Kidney (tissue), 14 donors: ENCODE results near the gene CPAMD8. TPM values are rescaled to one million over a fixed set of nuclear protein-coding genes. Genes with fewer than 3 reads are reported as not detected.

Source experiments
- DNase-seq, 5 donors: peaks; one replicate each; pipeline ENCODE4 v3.0.0-alpha.2; 2013 to 2020
- FAIRE-seq: peaks from 2 replicates; lab custom pipeline; 2012; peaks lifted over from hg19 to GRCh38; lab: Jason Lieb, UNC
- H3K27ac ChIP-seq, 2 donors: one replicate each; pipeline ENCODE4 v1.7.0; 2013; ENCODE audit warnings: low read depth in 2 of 2, low read length in 2 of 2, inconsistent platforms in 1 of 2
- H3K27me3 ChIP-seq: one replicate; pipeline ENCODE4 v1.7.1; 2013; ENCODE audit warnings: low read length, inconsistent platforms; ENCODE audit not compliant: control insufficient read depth, insufficient read depth
- H3K36me3 ChIP-seq, 3 donors: one replicate each; pipeline versions ENCODE4 v1.7.0 to v1.7.1; 2013; ENCODE audit warnings: low read length in 3 of 3, control low read depth in 1 of 3, inconsistent platforms in 1 of 3; ENCODE audit not compliant: insufficient read depth in 3 of 3, control insufficient read depth in 2 of 3
- H3K4me1 ChIP-seq, 3 donors: one replicate each; pipeline versions ENCODE4 v1.7.0 to v1.7.1; 2013; ENCODE audit warnings: low read length in 3 of 3, inconsistent platforms in 1 of 3, low read depth in 1 of 3; ENCODE audit not compliant: control insufficient read depth in 2 of 3, insufficient read depth in 2 of 3
- H3K4me3 ChIP-seq, 3 donors: one replicate each; pipeline versions ENCODE4 v1.7.0 to v1.8.1; 2013; ENCODE audit warnings: low read length in 3 of 3, control low read depth in 1 of 3, inconsistent platforms in 1 of 3
- H3K9ac ChIP-seq, 3 donors: one replicate each; pipeline versions ENCODE4 v1.7.0 to v1.7.1; 2013; ENCODE audit warnings: low read length in 3 of 3, control low read depth in 1 of 3, inconsistent platforms in 1 of 3
- H3K9me3 ChIP-seq, 3 donors: one replicate each; pipeline versions ENCODE4 v1.7.0 to v1.7.1; 2013; ENCODE audit warnings: low read length in 3 of 3, control low read depth in 1 of 3, inconsistent platforms in 1 of 3; ENCODE audit not compliant: control insufficient read depth in 2 of 3, insufficient read depth in 1 of 3
- intact Hi-C: fragments of 100-400 bp; cut with DNase I; formaldehyde crosslinking; loops from one replicate; pipeline ENCODE4 v1.11.1; 2022
- polyA plus RNA-seq: library from polyadenylated mRNA; stranded (reverse); fragments of 350-450 nt; fragmentation: Illumina TruSeq; extraction: RNeasy Lipid Tissue Mini Kit (QIAGEN cat#74804); gene quantifications from one replicate; pipeline ENCODE4 v1.2.3, GENCODE V29; 2014; ENCODE audit warnings: low read depth, low replicate concordance; ENCODE audit not compliant: insufficient read depth
- total RNA-seq: library from RNA; stranded (reverse); fragmentation: NEBNext Ultra II Directional; extraction: Animal tissue kit (Norgen Biotek cat#: 25700); gene quantifications from one replicate; pipeline ENCODE4 v1.2.1, GENCODE V29; 2021
- TF ChIP-seq, protein P1 (sequence below): IDR thresholded peaks from 3 replicates; pipeline ENCODE4 v1.5.1; 2012; ENCODE audit warnings: mild to moderate bottlenecking, moderate library complexity, borderline replicate concordance; ENCODE audit not compliant: insufficient read depth; ENCODE audit errors: extremely low read depth
- donor health status: control.
- donor health status: control.
- donor health status: control.
- donor health status: control.
- donor health status: control.
- donor health status: DM: yes; HTN: yes; CAD: no.
- donor health status: Normal renal cell carcinoma (clear cell type).

Gene CPAMD8
- total and polyA plus RNA-seq, 2 donors from 2014 or later: 22.0 to 64.1 TPM

GRCh38 chr19:16849168-16849567 is 177.4 kb downstream of the CPAMD8 start:
- no peaks in the 10 kb centered on the region for H3K27me3 ChIP-seq
- H3K9me3 ChIP-seq: no peaks in the 10 kb centered on the region
- peaks cover 13 to 66% (median 41%) of the 10 kb centered on the region in 3 donors for H3K36me3 ChIP-seq
- H3K4me3 ChIP-seq: no peak overlapping the region
- no peak overlapping the region for H3K27ac ChIP-seq
- H3K9ac ChIP-seq: no peak overlapping the region
- intact Hi-C loops: no loop called here
- no peak for FAIRE-seq
- DNase-seq: no peak
- no peaks in the 10 kb centered on the region for H3K4me1 ChIP-seq
- TF ChIP-seq, protein P1, sequence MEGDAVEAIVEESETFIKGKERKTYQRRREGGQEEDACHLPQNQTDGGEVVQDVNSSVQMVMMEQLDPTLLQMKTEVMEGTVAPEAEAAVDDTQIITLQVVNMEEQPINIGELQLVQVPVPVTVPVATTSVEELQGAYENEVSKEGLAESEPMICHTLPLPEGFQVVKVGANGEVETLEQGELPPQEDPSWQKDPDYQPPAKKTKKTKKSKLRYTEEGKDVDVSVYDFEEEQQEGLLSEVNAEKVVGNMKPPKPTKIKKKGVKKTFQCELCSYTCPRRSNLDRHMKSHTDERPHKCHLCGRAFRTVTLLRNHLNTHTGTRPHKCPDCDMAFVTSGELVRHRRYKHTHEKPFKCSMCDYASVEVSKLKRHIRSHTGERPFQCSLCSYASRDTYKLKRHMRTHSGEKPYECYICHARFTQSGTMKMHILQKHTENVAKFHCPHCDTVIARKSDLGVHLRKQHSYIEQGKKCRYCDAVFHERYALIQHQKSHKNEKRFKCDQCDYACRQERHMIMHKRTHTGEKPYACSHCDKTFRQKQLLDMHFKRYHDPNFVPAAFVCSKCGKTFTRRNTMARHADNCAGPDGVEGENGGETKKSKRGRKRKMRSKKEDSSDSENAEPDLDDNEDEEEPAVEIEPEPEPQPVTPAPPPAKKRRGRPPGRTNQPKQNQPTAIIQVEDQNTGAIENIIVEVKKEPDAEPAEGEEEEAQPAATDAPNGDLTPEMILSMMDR: no peak

DNA sequence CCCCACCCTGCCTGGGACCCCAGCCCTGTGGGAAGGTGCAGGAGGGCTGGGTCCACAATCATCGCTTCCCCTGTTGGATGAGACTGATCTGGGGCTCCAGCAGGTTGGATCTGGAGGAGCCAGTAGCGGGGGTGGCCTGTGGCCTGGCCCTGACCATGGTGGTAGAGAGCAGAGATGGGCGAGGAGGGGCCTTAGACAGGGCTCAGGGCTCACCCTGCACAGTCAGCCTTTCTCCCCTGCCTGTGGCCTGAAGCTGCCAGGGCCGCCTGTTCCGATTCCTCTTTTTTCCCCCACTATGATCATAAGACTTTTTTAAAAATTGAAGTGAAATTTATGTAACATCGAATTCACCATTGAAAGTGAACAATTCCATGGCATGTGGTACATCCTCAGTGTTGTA is 179.2 kb downstream of the CPAMD8 start:
- TF ChIP-seq, protein P1: no peak
- Histone ChIP-seq H3K9me3 (no peaks in the 10 kb centered on the region), H3K36me3 (peaks cover 6 to 50% (median 36%) of the 10 kb centered on the region in 3 donors), H3K27me3 (no peaks in the 10 kb centered on the region), H3K9ac (no peak overlapping the region), H3K4me3 (no peak overlapping the region), H3K4me1 (no peaks in the 10 kb centered on the region), H3K27ac (no peak overlapping the region)
- DNase-seq (no peak), FAIRE-seq (no peak)
- intact Hi-C loops: no loop called here

- TF ChIP-seq, protein P1: no peak
- peaks cover 4 to 46% (median 31%) of the 10 kb centered on the region in 3 donors for H3K36me3 ChIP-seq
- FAIRE-seq (no peak), DNase-seq (no peak)
- H3K9ac ChIP-seq: no peak overlapping the region
- H3K27me3 ChIP-seq: no peaks in the 10 kb centered on the region
- H3K4me3 ChIP-seq: no peak overlapping the region
- H3K4me1 ChIP-seq: no peaks in the 10 kb centered on the region
- no peak overlapping the region for H3K27ac ChIP-seq
- no peaks in the 10 kb centered on the region for H3K9me3 ChIP-seq
- intact Hi-C loops: no loop called here
Observed at GRCh38 chr19:16846901-16847300, 179.7 kb downstream of the CPAMD8 start.

Other genes starting within 250 kb of the CPAMD8 start
- 62.0 TPM for gene SIN3B, start 197.4 kb downstream of the CPAMD8 start, total RNA-seq
- 12.2 TPM for gene SIN3B, start 197.4 kb downstream of the CPAMD8 start, polyA plus RNA-seq
- 3.2 TPM for gene F2RL3, start 137.8 kb downstream of the CPAMD8 start, total RNA-seq
- 1.4 TPM for gene F2RL3, start 137.8 kb downstream of the CPAMD8 start, polyA plus RNA-seq
- 6.9 TPM for gene HAUS8, start 48.6 kb upstream of the CPAMD8 start, total RNA-seq
- gene HAUS8, start 48.6 kb upstream of the CPAMD8 start, polyA plus RNA-seq: 5.2 TPM
- 68.1 TPM for gene MYO9B, start 49.0 kb upstream of the CPAMD8 start, total RNA-seq
- gene MYO9B, start 49.0 kb upstream of the CPAMD8 start, polyA plus RNA-seq: 14.7 TPM
- 26.0 TPM for gene USE1, start 188.5 kb upstream of the CPAMD8 start, total RNA-seq
- gene USE1, start 188.5 kb upstream of the CPAMD8 start, polyA plus RNA-seq: 52.6 TPM
- 35.3 TPM for gene OCEL1, start 199.4 kb upstream of the CPAMD8 start, total RNA-seq
- gene OCEL1, start 199.4 kb upstream of the CPAMD8 start, polyA plus RNA-seq: 80.1 TPM
- 46.8 TPM for gene NR2F6, start 219.1 kb upstream of the CPAMD8 start, total RNA-seq
- 60.2 TPM for gene NR2F6, start 219.1 kb upstream of the CPAMD8 start, polyA plus RNA-seq
- 8.9 TPM for gene USHBP1, start 237.9 kb upstream of the CPAMD8 start, total RNA-seq
- gene USHBP1, start 237.9 kb upstream of the CPAMD8 start, polyA plus RNA-seq: 7.2 TPM
- 69.4 TPM for gene BABAM1, start 240.6 kb upstream of the CPAMD8 start, total RNA-seq
- 105 TPM for gene BABAM1, start 240.6 kb upstream of the CPAMD8 start, polyA plus RNA-seq